HepG2 (cell line): ENCODE data around the gene PFKFB4. TPM values are rescaled to one million over a fixed set of nuclear protein-coding genes. Genes with fewer than 3 reads are reported as not detected.

Experiments
- ATAC-seq: fragments of 200-7000 bp; cut with Tn5 transposase; 3 replicates; pipeline ENCODE4 v1.9.1; 2020; ENCODE audit warnings: mild to moderate bottlenecking, moderate library complexity
- BruUV-seq: library from RNA; stranded (reverse); fragments of 400-500 nt; replicated peaks from 2 replicates; lab custom pipeline; 2021; lab: Mats Ljungman, UMichigan
- CTCF ChIA-PET: fragments of 300-600 bp; formaldehyde crosslinking; extraction: SDS; loops from one replicate; lab custom pipeline; 2021; ENCODE audit warnings: low total read pairs, inconsistent platforms, low intra/inter-chr PET ratio; lab: Yijun Ruan, JAX
- POLR2A ChIA-PET: fragments of 350-600 bp; sonication (Branson Sonifier 250); formaldehyde crosslinking; loops from one replicate; lab custom pipeline; 2020; ENCODE audit warnings: antibody characterized with exemption, inconsistent platforms; lab: Yijun Ruan, JAX
- DNase-seq: peaks from one replicate; pipeline ENCODE4 v3.0.0-alpha.2; 2015; ENCODE audit warnings: low spot score
- FAIRE-seq: peaks from 3 replicates; lab custom pipeline; 2011; peaks lifted over from hg19 to GRCh38; lab: Jason Lieb, UNC
- H2AFZ ChIP-seq: one replicate; pipeline ENCODE4 v1.6.1; 2011; ENCODE audit warnings: low read length, inconsistent platforms
- H3K27ac ChIP-seq: fragments of 300-600 bp; 3 replicates; pipeline ENCODE4 v1.8.0; 2011; ENCODE audit warnings: mixed run types, mild to moderate bottlenecking, mixed read lengths, low read length, inconsistent platforms; ENCODE audit not compliant: insufficient read depth; ENCODE audit errors: extremely low read length
- H3K27me3 ChIP-seq, 2 experiments: fragments of 200-600 bp in 1 of 2; 2 replicates in 1 of 2; 3 replicates in 1 of 2; pipeline versions ENCODE4 v1.6.0 to v1.8.0; 2011; ENCODE audit warnings: low read length in 2 of 2, mild to moderate bottlenecking in 2 of 2, moderate library complexity in 2 of 2, inconsistent platforms in 1 of 2; ENCODE audit not compliant: insufficient read depth in 2 of 2, control insufficient read depth in 1 of 2
- H3K36me3 ChIP-seq, 2 experiments: fragments of 200-600 bp in 1 of 2; replicated peaks in 1 of 2; 2 replicates in 1 of 2; 3 replicates in 1 of 2; pipeline versions ENCODE4 v1.5.1 to v1.8.0; 2011; ENCODE audit warnings: low read length in 2 of 2, inconsistent platforms in 1 of 2; ENCODE audit not compliant: insufficient read depth in 2 of 2, control insufficient read depth in 1 of 2
- H3K4me1 ChIP-seq: 2 replicates; pipeline ENCODE4 v1.5.1; 2012; ENCODE audit warnings: low read length, inconsistent platforms; ENCODE audit not compliant: insufficient read depth
- H3K4me2 ChIP-seq: 2 replicates; pipeline ENCODE4 v1.6.0; 2011; ENCODE audit warnings: low read depth, low read length, inconsistent platforms
- H3K4me3 ChIP-seq, 3 experiments: fragments of 200-600 bp in 1 of 3; sonication (generic), shearing (Covaris generic) in 1 of 3; replicated peaks in 1 of 3; 2 replicates each; pipeline ENCODE4 v1.5.1; 2011 to 2016; ENCODE audit warnings: low read length in 3 of 3, inconsistent platforms in 2 of 3, low read depth in 2 of 3, mild to moderate bottlenecking in 2 of 3, control low read depth in 1 of 3, mixed read lengths in 1 of 3; ENCODE audit not compliant: insufficient read depth in 1 of 3
- H3K79me2 ChIP-seq: one replicate; pipeline ENCODE4 v1.6.1; 2011; ENCODE audit warnings: low read length, inconsistent platforms; ENCODE audit not compliant: insufficient read depth
- H3K9ac ChIP-seq: 2 replicates; pipeline ENCODE4 v1.6.0; 2011; ENCODE audit warnings: mild to moderate bottlenecking, low read depth, low read length, inconsistent platforms; ENCODE audit not compliant: insufficient read depth
- H3K9me3 ChIP-seq: 2 replicates; pipeline ENCODE4 v1.5.1; 2012; ENCODE audit warnings: mild to moderate bottlenecking, low read length
- H4K20me1 ChIP-seq: 2 replicates; pipeline ENCODE4 v1.6.0; 2011; ENCODE audit warnings: inconsistent platforms, mild to moderate bottlenecking, low read length, moderate library complexity; ENCODE audit not compliant: insufficient read depth
- ARID2 ChIP-seq: sonication (generic); formaldehyde crosslinking; IDR thresholded peaks from 2 replicates; pipeline ENCODE4 v1.8.1; 2022; ENCODE audit warnings: mild to moderate bottlenecking, missing genetic modification reagents, borderline replicate concordance
- BORCS8-MEF2B ChIP-seq: sonication (generic); formaldehyde crosslinking; IDR thresholded peaks from 2 replicates; pipeline ENCODE4 v1.8.0; 2022; ENCODE audit warnings: mild to moderate bottlenecking, missing genetic modification reagents
- ELF4 ChIP-seq: sonication (generic); formaldehyde crosslinking; IDR thresholded peaks from 2 replicates; pipeline ENCODE4 v1.5.0; 2020; ENCODE audit warnings: missing genetic modification reagents, mild to moderate bottlenecking, moderate library complexity, borderline replicate concordance
- HDAC1 ChIP-seq: sonication (generic); formaldehyde crosslinking; IDR thresholded peaks from 2 replicates; pipeline ENCODE4 v1.5.1; 2020; ENCODE audit warnings: mild to moderate bottlenecking, missing genetic modification reagents
- PCBP1 ChIP-seq: fragments of 200-400 bp; formaldehyde crosslinking; IDR thresholded peaks from 2 replicates; pipeline ENCODE4 v1.6.1; 2017; ENCODE audit warnings: mild to moderate bottlenecking, low read depth, low read length, borderline replicate concordance
- ZFX ChIP-seq: sonication (generic); formaldehyde crosslinking; IDR thresholded peaks from 2 replicates; pipeline ENCODE4 v1.4.0; 2020; ENCODE audit warnings: mild to moderate bottlenecking, low read depth, missing genetic modification reagents, moderate library complexity
- ZNF143 ChIP-seq: sonication (generic); formaldehyde crosslinking; IDR thresholded peaks from 2 replicates; pipeline ENCODE4 v1.4.0; 2020; ENCODE audit warnings: missing genetic modification reagents
- ZNF746 ChIP-seq: sonication (generic); formaldehyde crosslinking; IDR thresholded peaks from 2 replicates; pipeline ENCODE4 v1.8.0; 2022; ENCODE audit warnings: mild to moderate bottlenecking, missing genetic modification reagents
- ZNF781 ChIP-seq: sonication (generic); formaldehyde crosslinking; IDR thresholded peaks from 2 replicates; pipeline ENCODE4 v1.5.1; 2020; ENCODE audit warnings: borderline replicate concordance, mild to moderate bottlenecking, missing genetic modification reagents; ENCODE audit errors: not compliant biosample characterization
- WGBS: methylation state at CpG from one replicate; pipeline ENCODE4 v1.1.6; 2017; ENCODE audit warnings: low lambda C conversion rate; 5-methylcytosine and 5-hydroxymethylcytosine counted together
- in situ Hi-C: cut with HindIII; loops from 2 replicates; pipeline ENCODE4 v1.10.0; 2017; ENCODE audit warnings: low pct_unique_long_range_greater_than_20kb; ENCODE audit not compliant: extremely low pct_ligation_motif_present
- intact Hi-C: fragments of 100-400 bp; cut with micrococcal nuclease; formaldehyde crosslinking; loops from one replicate; pipeline ENCODE4 v1.10.0; 2022; ENCODE audit not compliant: unreplicated experiment
- polyA plus RNA-seq, 8 experiments: library from polyadenylated mRNA; depleted of rRNA in 3 of 8; stranded (reverse) in 7 of 8; unstranded in 1 of 8; fragments of >200 nt; fragmentation: Illumina TruSeq in 4 of 8; extraction: Trizol in 4 of 8; gene quantifications; 2 replicates each; pipeline versions ENCODE4 v1.2.1 to v1.2.3, GENCODE V29; 2011 to 2016; ENCODE audit warnings: low read depth in 4 of 8, missing spikeins in 1 of 8, mixed read lengths in 1 of 8; ENCODE audit not compliant: insufficient read depth in 1 of 8
- total RNA-seq, 5 experiments: library from RNA; depleted of rRNA; stranded (reverse); fragments of >200 nt; fragmentation: Illumina TruSeq; extraction: Trizol; gene quantifications; 2 replicates each; pipeline ENCODE4 v1.2.3, GENCODE V29; 2016; ENCODE audit warnings: low read depth in 1 of 5
- TF ChIP-seq, protein P1 (sequence below): sonication (generic); formaldehyde crosslinking; IDR thresholded peaks from 2 replicates; pipeline ENCODE4 v1.4.0; 2020; ENCODE audit warnings: mild to moderate bottlenecking, missing genetic modification reagents
- TF ChIP-seq, protein P2 (sequence below): sonication (generic); formaldehyde crosslinking; IDR thresholded peaks from 2 replicates; pipeline ENCODE4 v1.5.0; 2020; ENCODE audit warnings: mild to moderate bottlenecking, missing genetic modification reagents
- TF ChIP-seq, protein P3 (sequence below): sonication (generic); formaldehyde crosslinking; conservative IDR thresholded peaks from 2 replicates; pipeline ENCODE4 v1.8.1; 2023; ENCODE audit warnings: missing genetic modification reagents

The PFKFB4 gene
- total and polyA plus RNA-seq, 2 of the 13 experiments (the other 11 are each of a cell fraction or from before 2014, with no cell fraction given): 7.1 to 103 TPM

DNA sequence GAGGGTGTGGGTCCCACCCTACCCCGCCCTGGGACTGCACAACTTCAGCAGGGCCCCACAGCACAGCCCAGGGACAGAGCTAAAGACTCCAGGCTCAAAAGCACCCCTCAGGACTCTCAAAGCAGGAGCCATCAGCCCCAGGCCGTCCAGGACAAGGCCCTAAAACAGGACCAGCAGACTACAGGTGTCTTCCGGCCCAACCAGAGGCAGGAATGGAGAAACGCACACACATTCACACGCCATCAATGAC lies 84.0 kb downstream of the PFKFB4 start:
- peak overlapping the region; percentile 89 for H3K27ac ChIP-seq
- in situ Hi-C loops: no loop called here
- POLR2A ChIA-PET: interaction anchor here (0.8 to 3.2 kb wide), 31 partner anchors 8 to 284 kb away, joined by 3 to 41 read pairs (median 10); partner anchors contain the start of genes ATRIP, CCDC51, CDC25A and CELSR3
- 0 out of 2 replicates have a peak, but pooled peaks have one; percentile 11 for TF ChIP-seq PCBP1
- 0 out of 2 replicates have a peak, but pooled peaks have one; percentile 59 for TF ChIP-seq ARID2 (CRISPR knock-in tag)
- TF ChIP-seq, protein P1, sequence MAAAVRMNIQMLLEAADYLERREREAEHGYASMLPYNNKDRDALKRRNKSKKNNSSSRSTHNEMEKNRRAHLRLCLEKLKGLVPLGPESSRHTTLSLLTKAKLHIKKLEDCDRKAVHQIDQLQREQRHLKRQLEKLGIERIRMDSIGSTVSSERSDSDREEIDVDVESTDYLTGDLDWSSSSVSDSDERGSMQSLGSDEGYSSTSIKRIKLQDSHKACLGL (CRISPR knock-in tag): 0 out of 2 replicates have a peak, but pooled peaks have one; percentile 2
- no peak for TF ChIP-seq BORCS8-MEF2B (CRISPR knock-in tag)
- TF ChIP-seq HDAC1 (CRISPR knock-in tag): no peak
- TF ChIP-seq ZNF143 (CRISPR knock-in tag): 0 out of 2 replicates have a peak, but pooled peaks have one; percentile 19
- TF ChIP-seq, all 625 proteins: peak for 4
- no TSS peak for BruUV-seq
- peaks cover 57% of the 10 kb centered on the region for H3K4me1 ChIP-seq
- H3K36me3 ChIP-seq: peaks cover 2 to 10% of the 10 kb centered on the region in 2 experiments; a peak in 2 of 5 replicates
- intact Hi-C loops: loop anchor here (2.0 kb wide), 2 partner anchors 34 to 84 kb away; partner anchors contain the start of gene PFKFB4
- no peaks in the 10 kb centered on the region for H3K9me3 ChIP-seq
- H3K79me2 ChIP-seq: peaks cover 4% of the 10 kb centered on the region
- H2AFZ ChIP-seq: no peak overlapping the region
- DNase-seq (no peak), ATAC-seq (peak; percentile 47), FAIRE-seq (no peak)
- H4K20me1 ChIP-seq: no peaks in the 10 kb centered on the region
- H3K9ac ChIP-seq: peak overlapping the region; percentile 80
- WGBS: 0% methylated on average over 1 of the region's 5 CpGs
- H3K4me2 ChIP-seq: peak overlapping the region; percentile 95
- peak overlapping the region; percentile 61 to 83 (median 65) for H3K4me3 ChIP-seq
- CTCF ChIA-PET: no interaction called here
- no peaks in the 10 kb centered on the region; a peak in 1 of 5 replicates for H3K27me3 ChIP-seq

DNA sequence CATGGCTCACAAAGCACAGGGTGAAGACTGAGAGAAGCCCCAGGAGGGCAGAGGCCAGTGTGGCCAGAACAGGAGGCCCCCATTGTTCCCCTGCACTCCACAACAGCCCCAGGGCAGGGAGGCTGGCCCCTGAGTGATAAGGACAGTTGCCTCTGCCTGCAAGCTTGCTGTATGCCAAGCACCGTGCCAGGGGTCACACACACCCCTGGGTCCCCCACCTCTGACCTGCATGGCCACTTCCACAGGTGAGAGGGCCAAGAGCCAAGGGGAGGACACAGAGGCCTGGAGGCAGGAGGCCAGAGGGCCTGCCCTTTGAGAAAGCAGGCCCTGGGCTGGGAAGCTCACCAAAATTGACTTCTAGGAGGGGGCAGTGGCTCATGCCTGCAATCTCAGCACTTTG lies 86.3 kb downstream of the PFKFB4 start:
- Histone ChIP-seq H3K9ac (no peak overlapping the region), H3K9me3 (no peaks in the 10 kb centered on the region), H3K36me3 (peaks cover 3 to 10% of the 10 kb centered on the region in 2 experiments; a peak in 3 of 5 replicates), H3K4me2 (0 out of 2 replicates have a peak overlapping the region, but pooled peaks have one; percentile 18), H3K4me3 (no peak overlapping the region), H3K27me3 (no peaks in the 10 kb centered on the region; a peak in 1 of 5 replicates), H3K27ac (peak overlapping the region; percentile 54), H4K20me1 (no peaks in the 10 kb centered on the region), H3K4me1 (peaks cover 75% of the 10 kb centered on the region), H2AFZ (no peak overlapping the region), H3K79me2 (peaks cover 4% of the 10 kb centered on the region)
- in situ Hi-C loops (no loop called here), intact Hi-C loops (no loop called here)
- ChIA-PET POLR2A (interaction anchor here (1.2 to 1.7 kb wide), 5 partner anchors 19 to 87 kb away, joined by 3 to 5 read pairs (median 4); partner anchors contain the start of genes ATRIP, CCDC51, PFKFB4 and TMA7), CTCF (no interaction called here)
- FAIRE-seq (no peak), DNase-seq (no peak), ATAC-seq (no peak)
- no TSS peak for BruUV-seq
- WGBS: no CpG with 5 or more reads among the region's 1 CpG
- TF ChIP-seq ZNF781 (no peak), ZFX (CRISPR knock-in tag) (no peak), ELF4 (CRISPR knock-in tag) (no peak), ZNF746 (CRISPR knock-in tag) (no peak)
- TF ChIP-seq, protein P2, sequence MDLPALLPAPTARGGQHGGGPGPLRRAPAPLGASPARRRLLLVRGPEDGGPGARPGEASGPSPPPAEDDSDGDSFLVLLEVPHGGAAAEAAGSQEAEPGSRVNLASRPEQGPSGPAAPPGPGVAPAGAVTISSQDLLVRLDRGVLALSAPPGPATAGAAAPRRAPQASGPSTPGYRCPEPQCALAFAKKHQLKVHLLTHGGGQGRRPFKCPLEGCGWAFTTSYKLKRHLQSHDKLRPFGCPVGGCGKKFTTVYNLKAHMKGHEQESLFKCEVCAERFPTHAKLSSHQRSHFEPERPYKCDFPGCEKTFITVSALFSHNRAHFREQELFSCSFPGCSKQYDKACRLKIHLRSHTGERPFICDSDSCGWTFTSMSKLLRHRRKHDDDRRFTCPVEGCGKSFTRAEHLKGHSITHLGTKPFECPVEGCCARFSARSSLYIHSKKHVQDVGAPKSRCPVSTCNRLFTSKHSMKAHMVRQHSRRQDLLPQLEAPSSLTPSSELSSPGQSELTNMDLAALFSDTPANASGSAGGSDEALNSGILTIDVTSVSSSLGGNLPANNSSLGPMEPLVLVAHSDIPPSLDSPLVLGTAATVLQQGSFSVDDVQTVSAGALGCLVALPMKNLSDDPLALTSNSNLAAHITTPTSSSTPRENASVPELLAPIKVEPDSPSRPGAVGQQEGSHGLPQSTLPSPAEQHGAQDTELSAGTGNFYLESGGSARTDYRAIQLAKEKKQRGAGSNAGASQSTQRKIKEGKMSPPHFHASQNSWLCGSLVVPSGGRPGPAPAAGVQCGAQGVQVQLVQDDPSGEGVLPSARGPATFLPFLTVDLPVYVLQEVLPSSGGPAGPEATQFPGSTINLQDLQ (CRISPR knock-in tag): no peak
- TF ChIP-seq, protein P3, sequence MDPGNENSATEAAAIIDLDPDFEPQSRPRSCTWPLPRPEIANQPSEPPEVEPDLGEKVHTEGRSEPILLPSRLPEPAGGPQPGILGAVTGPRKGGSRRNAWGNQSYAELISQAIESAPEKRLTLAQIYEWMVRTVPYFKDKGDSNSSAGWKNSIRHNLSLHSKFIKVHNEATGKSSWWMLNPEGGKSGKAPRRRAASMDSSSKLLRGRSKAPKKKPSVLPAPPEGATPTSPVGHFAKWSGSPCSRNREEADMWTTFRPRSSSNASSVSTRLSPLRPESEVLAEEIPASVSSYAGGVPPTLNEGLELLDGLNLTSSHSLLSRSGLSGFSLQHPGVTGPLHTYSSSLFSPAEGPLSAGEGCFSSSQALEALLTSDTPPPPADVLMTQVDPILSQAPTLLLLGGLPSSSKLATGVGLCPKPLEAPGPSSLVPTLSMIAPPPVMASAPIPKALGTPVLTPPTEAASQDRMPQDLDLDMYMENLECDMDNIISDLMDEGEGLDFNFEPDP (CRISPR knock-in tag): no peak
